Liver (tissue), 9 donors: ENCODE results near the gene RYR2. TPM values are rescaled to one million over a fixed set of nuclear protein-coding genes. Genes with fewer than 3 reads are reported as not detected.

Source experiments
- DNase-seq: peaks from one replicate; pipeline ENCODE4 v3.0.0-alpha.2; 2017; ENCODE audit warnings: low spot score
- H3K27ac ChIP-seq, 2 donors: one replicate each; pipeline ENCODE4 v1.7.0; 2013; ENCODE audit warnings: inconsistent platforms in 2 of 2, low read length in 2 of 2, control low read depth in 1 of 2, low read depth in 1 of 2, mild to moderate bottlenecking in 1 of 2
- H3K27me3 ChIP-seq, 4 donors: one replicate each; pipeline versions ENCODE4 v1.6.1 to v1.7.0; 2013; ENCODE audit warnings: low read length in 3 of 4, inconsistent platforms in 1 of 4, mild to moderate bottlenecking in 1 of 4, moderate library complexity in 1 of 4; ENCODE audit not compliant: control insufficient read depth in 4 of 4, insufficient read depth in 4 of 4
- H3K36me3 ChIP-seq, 4 donors: one replicate each; pipeline versions ENCODE4 v1.6.1 to v1.7.0; 2013; ENCODE audit warnings: low read length in 3 of 4, mild to moderate bottlenecking in 3 of 4, low read depth in 1 of 4, moderate library complexity in 1 of 4; ENCODE audit not compliant: control insufficient read depth in 4 of 4, insufficient read depth in 3 of 4
- H3K4me1 ChIP-seq, 4 donors: one replicate each; pipeline versions ENCODE4 v1.6.1 to v1.7.0; 2013; ENCODE audit warnings: low read length in 3 of 4, mild to moderate bottlenecking in 3 of 4, moderate library complexity in 1 of 4; ENCODE audit not compliant: control insufficient read depth in 4 of 4, insufficient read depth in 4 of 4
- H3K4me3 ChIP-seq, 3 donors: one replicate each; pipeline versions ENCODE4 v1.6.1 to v1.7.0; 2013; ENCODE audit warnings: low read length in 3 of 3, control low read depth in 1 of 3, low read depth in 1 of 3, mild to moderate bottlenecking in 1 of 3
- H3K9ac ChIP-seq, 2 donors: one replicate each; pipeline ENCODE4 v1.7.0; 2013; ENCODE audit warnings: low read length in 2 of 2, mild to moderate bottlenecking in 2 of 2, moderate library complexity in 2 of 2, control low read depth in 1 of 2, low read depth in 1 of 2
- H3K9me3 ChIP-seq, 4 donors: one replicate each; pipeline versions ENCODE4 v1.6.1 to v1.7.0; 2013; ENCODE audit warnings: low read length in 3 of 4; ENCODE audit not compliant: control insufficient read depth in 4 of 4
- EGR1 ChIP-seq, 2 donors: IDR thresholded peaks; 2 replicates each; pipeline ENCODE4 v1.6.1; 2016 to 2018; ENCODE audit warnings: antibody characterized with exemption in 2 of 2, low read depth in 2 of 2
- FOXA1 ChIP-seq: IDR thresholded peaks from 2 replicates; pipeline ENCODE4 v1.6.1; 2016; ENCODE audit warnings: antibody characterized with exemption
- FOXA2 ChIP-seq: IDR thresholded peaks from 2 replicates; pipeline ENCODE4 v1.6.1; 2016; ENCODE audit warnings: antibody characterized with exemption
- GABPA ChIP-seq, 2 donors: IDR thresholded peaks in 1 of 2; conservative IDR thresholded peaks in 1 of 2; 2 replicates each; pipeline ENCODE4 v1.6.1; 2016; ENCODE audit warnings: antibody characterized with exemption in 2 of 2, mild to moderate bottlenecking in 1 of 2, moderate library complexity in 1 of 2
- HNF4A ChIP-seq, 2 donors: conservative IDR thresholded peaks; 2 replicates each; pipeline ENCODE4 v1.6.1; 2016; ENCODE audit warnings: antibody characterized with exemption in 2 of 2, mild to moderate bottlenecking in 2 of 2
- HNF4G ChIP-seq: IDR thresholded peaks from 2 replicates; pipeline ENCODE4 v1.6.1; 2016; ENCODE audit warnings: antibody characterized with exemption
- JUND ChIP-seq, 2 donors: IDR thresholded peaks; 2 replicates each; pipeline ENCODE4 v1.6.1; 2016; ENCODE audit warnings: antibody characterized with exemption in 2 of 2
- NR2F2 ChIP-seq: IDR thresholded peaks from 2 replicates; pipeline ENCODE4 v1.6.1; 2016; ENCODE audit warnings: antibody characterized with exemption
- RAD21 ChIP-seq, 2 donors: IDR thresholded peaks; 2 replicates each; pipeline ENCODE4 v1.6.1; 2016; ENCODE audit warnings: antibody characterized with exemption in 2 of 2, mild to moderate bottlenecking in 2 of 2
- RXRA ChIP-seq, 2 donors: IDR thresholded peaks; 2 replicates each; pipeline ENCODE4 v1.6.1; 2017 to 2018; ENCODE audit warnings: antibody characterized with exemption in 2 of 2, mild to moderate bottlenecking in 1 of 2
- SP1 ChIP-seq: IDR thresholded peaks from 2 replicates; pipeline ENCODE4 v1.6.1; 2018; ENCODE audit warnings: antibody characterized with exemption, mild to moderate bottlenecking
- TAF1 ChIP-seq: conservative IDR thresholded peaks from 2 replicates; pipeline ENCODE4 v1.6.1; 2016; ENCODE audit warnings: antibody characterized with exemption, mild to moderate bottlenecking
- YY1 ChIP-seq: IDR thresholded peaks from 2 replicates; pipeline ENCODE4 v1.6.1; 2016; ENCODE audit warnings: antibody characterized with exemption, mild to moderate bottlenecking
- WGBS: extraction: QIAGEN DNeasy Blood & Tissue Kit; methylation state at CpG from one replicate; pipeline ENCODE4 v1.1.7; 2013; 5-methylcytosine and 5-hydroxymethylcytosine counted together
- polyA plus RNA-seq, 2 donors: library from polyadenylated mRNA; stranded (reverse) in 1 of 2; unstranded in 1 of 2; fragments of 200-250 nt in 1 of 2; fragments of >200 nt in 1 of 2; fragmentation: Nextera tagmentation in 1 of 2; extraction: Ambion mirVana in 1 of 2; gene quantifications; one replicate each; pipeline versions ENCODE4 v1.2.1 to v1.2.3, GENCODE V29; 2013 to 2015
- total RNA-seq, 2 donors: library from RNA; depleted of rRNA; stranded (reverse); fragments of >200 nt; gene quantifications; one replicate each; pipeline ENCODE4 v1.2.3, GENCODE V29; 2014
- TF ChIP-seq, protein P1 (sequence below): fragments of 150-350 bp; IDR thresholded peaks from 2 replicates; pipeline ENCODE4 v1.5.1; 2017; ENCODE audit warnings: improper control_type of control experiment, low read depth, low read length; ENCODE audit not compliant: missing input control
- TF ChIP-seq, protein P2 (sequence below): IDR thresholded peaks from 2 replicates; pipeline ENCODE4 v1.6.1; 2016; ENCODE audit warnings: antibody characterized with exemption
- TF ChIP-seq, protein P3 (sequence below): IDR thresholded peaks from 2 replicates; pipeline ENCODE4 v1.6.1; 2016; ENCODE audit warnings: antibody characterized with exemption, mild to moderate bottlenecking
- TF ChIP-seq, protein P4 (sequence below): IDR thresholded peaks from 2 replicates; pipeline ENCODE4 v1.6.1; 2016; ENCODE audit warnings: antibody characterized with exemption
- TF ChIP-seq, protein P5 (sequence below): IDR thresholded peaks from 2 replicates; pipeline ENCODE4 v1.6.1; 2016; ENCODE audit warnings: antibody characterized with exemption
- donor health status: healthy.
- donor health status: healthy.
- donor health status: healthy.
- donor health status: healthy.
- donor health status: healthy.

RYR2 gene
- total and polyA plus RNA-seq, 4 donors: 0.06 to 0.75 (median 0.31) TPM

DNA sequence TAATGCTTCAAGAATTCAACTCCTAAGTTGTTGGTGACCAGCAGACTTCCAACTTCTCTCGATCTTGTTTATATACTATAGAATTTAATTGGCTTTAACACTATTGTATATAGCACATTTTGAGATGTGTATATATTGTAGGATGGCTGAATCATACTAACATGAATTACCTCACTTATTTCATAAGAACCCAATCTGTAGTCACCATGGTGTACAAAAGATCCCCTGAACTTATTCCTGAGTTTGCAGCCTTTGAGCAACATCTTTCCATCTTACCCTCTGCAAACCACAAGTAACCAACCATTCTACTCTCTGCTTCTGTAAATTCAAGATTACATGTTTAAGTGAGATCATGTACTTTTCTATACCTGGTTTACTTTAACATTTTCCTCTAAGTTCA, 836.4 kb downstream of the RYR2 start:
- H3K4me1 ChIP-seq: no peaks in the 10 kb centered on the region
- H3K27ac ChIP-seq: no peak overlapping the region
- no peaks in the 10 kb centered on the region for H3K36me3 ChIP-seq
- no peak for DNase-seq
- H3K9me3 ChIP-seq: no peaks in the 10 kb centered on the region
- no peak overlapping the region for H3K4me3 ChIP-seq
- TF ChIP-seq RAD21 (IDR thresholded peaks at IDR 0.05) (no peak), HNF4A (conservative IDR thresholded peaks at IDR 0.05) (no peak), EGR1 (IDR thresholded peaks at IDR 0.05; ENCODE audit: low read depth in 2 of 2) (no peak), GABPA (IDR thresholded peaks at IDR 0.05 in 1 of 2, conservative IDR thresholded peaks at IDR 0.05 in 1 of 2) (no peak), YY1 (no peak), FOXA2 (no peak), TAF1 (no peak), FOXA1 (no peak), SP1 (no peak), RXRA (IDR thresholded peaks at IDR 0.05) (no peak), HNF4G (no peak), JUND (IDR thresholded peaks at IDR 0.05) (no peak), NR2F2 (no peak)
- TF ChIP-seq, protein P1, sequence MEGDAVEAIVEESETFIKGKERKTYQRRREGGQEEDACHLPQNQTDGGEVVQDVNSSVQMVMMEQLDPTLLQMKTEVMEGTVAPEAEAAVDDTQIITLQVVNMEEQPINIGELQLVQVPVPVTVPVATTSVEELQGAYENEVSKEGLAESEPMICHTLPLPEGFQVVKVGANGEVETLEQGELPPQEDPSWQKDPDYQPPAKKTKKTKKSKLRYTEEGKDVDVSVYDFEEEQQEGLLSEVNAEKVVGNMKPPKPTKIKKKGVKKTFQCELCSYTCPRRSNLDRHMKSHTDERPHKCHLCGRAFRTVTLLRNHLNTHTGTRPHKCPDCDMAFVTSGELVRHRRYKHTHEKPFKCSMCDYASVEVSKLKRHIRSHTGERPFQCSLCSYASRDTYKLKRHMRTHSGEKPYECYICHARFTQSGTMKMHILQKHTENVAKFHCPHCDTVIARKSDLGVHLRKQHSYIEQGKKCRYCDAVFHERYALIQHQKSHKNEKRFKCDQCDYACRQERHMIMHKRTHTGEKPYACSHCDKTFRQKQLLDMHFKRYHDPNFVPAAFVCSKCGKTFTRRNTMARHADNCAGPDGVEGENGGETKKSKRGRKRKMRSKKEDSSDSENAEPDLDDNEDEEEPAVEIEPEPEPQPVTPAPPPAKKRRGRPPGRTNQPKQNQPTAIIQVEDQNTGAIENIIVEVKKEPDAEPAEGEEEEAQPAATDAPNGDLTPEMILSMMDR: no peak
- TF ChIP-seq, protein P2, sequence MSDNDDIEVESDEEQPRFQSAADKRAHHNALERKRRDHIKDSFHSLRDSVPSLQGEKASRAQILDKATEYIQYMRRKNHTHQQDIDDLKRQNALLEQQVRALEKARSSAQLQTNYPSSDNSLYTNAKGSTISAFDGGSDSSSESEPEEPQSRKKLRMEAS: no peak
- TF ChIP-seq, protein P3, sequence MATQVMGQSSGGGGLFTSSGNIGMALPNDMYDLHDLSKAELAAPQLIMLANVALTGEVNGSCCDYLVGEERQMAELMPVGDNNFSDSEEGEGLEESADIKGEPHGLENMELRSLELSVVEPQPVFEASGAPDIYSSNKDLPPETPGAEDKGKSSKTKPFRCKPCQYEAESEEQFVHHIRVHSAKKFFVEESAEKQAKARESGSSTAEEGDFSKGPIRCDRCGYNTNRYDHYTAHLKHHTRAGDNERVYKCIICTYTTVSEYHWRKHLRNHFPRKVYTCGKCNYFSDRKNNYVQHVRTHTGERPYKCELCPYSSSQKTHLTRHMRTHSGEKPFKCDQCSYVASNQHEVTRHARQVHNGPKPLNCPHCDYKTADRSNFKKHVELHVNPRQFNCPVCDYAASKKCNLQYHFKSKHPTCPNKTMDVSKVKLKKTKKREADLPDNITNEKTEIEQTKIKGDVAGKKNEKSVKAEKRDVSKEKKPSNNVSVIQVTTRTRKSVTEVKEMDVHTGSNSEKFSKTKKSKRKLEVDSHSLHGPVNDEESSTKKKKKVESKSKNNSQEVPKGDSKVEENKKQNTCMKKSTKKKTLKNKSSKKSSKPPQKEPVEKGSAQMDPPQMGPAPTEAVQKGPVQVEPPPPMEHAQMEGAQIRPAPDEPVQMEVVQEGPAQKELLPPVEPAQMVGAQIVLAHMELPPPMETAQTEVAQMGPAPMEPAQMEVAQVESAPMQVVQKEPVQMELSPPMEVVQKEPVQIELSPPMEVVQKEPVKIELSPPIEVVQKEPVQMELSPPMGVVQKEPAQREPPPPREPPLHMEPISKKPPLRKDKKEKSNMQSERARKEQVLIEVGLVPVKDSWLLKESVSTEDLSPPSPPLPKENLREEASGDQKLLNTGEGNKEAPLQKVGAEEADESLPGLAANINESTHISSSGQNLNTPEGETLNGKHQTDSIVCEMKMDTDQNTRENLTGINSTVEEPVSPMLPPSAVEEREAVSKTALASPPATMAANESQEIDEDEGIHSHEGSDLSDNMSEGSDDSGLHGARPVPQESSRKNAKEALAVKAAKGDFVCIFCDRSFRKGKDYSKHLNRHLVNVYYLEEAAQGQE: no peak
- H3K27me3 ChIP-seq: peaks cover 0 to 4% (median 1%) of the 10 kb centered on the region in 4 donors
- 79% methylated on average over 1 of the region's 1 CpG for WGBS
- no peak overlapping the region for H3K9ac ChIP-seq

DNA sequence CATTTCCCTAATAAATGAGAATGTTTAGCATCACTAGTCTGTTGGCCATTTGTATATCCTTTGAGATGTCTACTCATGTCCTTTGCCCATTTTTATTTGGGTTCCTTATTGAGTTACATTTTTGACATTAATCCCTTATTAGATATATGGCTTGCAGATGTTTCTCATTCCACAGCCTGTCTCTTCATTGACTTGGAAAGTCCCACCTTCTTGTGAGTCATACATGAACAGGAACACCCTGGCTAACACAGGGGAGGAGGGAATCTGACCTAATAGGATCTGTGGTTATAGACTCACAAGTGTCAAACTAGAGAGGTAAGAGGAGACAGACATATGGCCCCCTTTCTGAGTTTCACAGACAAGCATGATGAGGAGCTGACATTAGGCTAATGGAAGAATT, 837.2 kb downstream of the RYR2 start:
- Histone ChIP-seq H3K27me3 (peaks cover 0 to 4% (median 1%) of the 10 kb centered on the region in 4 donors), H3K4me1 (no peaks in the 10 kb centered on the region), H3K9ac (no peak overlapping the region), H3K36me3 (no peaks in the 10 kb centered on the region), H3K27ac (no peak overlapping the region), H3K9me3 (no peaks in the 10 kb centered on the region), H3K4me3 (no peak overlapping the region)
- TF ChIP-seq, protein P1: no peak
- TF ChIP-seq, protein P4, sequence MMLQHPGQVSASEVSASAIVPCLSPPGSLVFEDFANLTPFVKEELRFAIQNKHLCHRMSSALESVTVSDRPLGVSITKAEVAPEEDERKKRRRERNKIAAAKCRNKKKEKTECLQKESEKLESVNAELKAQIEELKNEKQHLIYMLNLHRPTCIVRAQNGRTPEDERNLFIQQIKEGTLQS: no peak
- TF ChIP-seq NR2F2 (no peak), SP1 (no peak), JUND (IDR thresholded peaks at IDR 0.05) (no peak), RXRA (IDR thresholded peaks at IDR 0.05) (no peak)
- TF ChIP-seq, protein P2: no peak
- TF ChIP-seq, protein P5, sequence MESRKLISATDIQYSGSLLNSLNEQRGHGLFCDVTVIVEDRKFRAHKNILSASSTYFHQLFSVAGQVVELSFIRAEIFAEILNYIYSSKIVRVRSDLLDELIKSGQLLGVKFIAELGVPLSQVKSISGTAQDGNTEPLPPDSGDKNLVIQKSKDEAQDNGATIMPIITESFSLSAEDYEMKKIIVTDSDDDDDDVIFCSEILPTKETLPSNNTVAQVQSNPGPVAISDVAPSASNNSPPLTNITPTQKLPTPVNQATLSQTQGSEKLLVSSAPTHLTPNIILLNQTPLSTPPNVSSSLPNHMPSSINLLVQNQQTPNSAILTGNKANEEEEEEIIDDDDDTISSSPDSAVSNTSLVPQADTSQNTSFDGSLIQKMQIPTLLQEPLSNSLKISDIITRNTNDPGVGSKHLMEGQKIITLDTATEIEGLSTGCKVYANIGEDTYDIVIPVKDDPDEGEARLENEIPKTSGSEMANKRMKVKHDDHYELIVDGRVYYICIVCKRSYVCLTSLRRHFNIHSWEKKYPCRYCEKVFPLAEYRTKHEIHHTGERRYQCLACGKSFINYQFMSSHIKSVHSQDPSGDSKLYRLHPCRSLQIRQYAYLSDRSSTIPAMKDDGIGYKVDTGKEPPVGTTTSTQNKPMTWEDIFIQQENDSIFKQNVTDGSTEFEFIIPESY: no peak
- TF ChIP-seq, protein P3: no peak
- DNase-seq: no peak
